Hepatocyte (in vitro differentiated cells): Measurements from ENCODE around the gene ADAMTS4. TPM values are rescaled to one million over a fixed set of nuclear protein-coding genes. Genes with fewer than 3 reads are reported as not detected.

Experiments
- DNase-seq: peaks from one replicate; pipeline ENCODE4 v3.0.0-alpha.2; 2016; ENCODE audit warnings: low spot score
- H2AFZ ChIP-seq: fragments of 200-600 bp; sonication (generic); 2 replicates; pipeline ENCODE4 v1.6.0; 2016; ENCODE audit warnings: antibody characterized with exemption, mild to moderate bottlenecking
- H3K27ac ChIP-seq: fragments of 200-600 bp; sonication (generic); 2 replicates; pipeline ENCODE4 v1.5.1; 2016; ENCODE audit warnings: mild to moderate bottlenecking
- H3K27me3 ChIP-seq: fragments of 200-600 bp; sonication (generic); 2 replicates; pipeline ENCODE4 v1.6.1; 2016
- H3K36me3 ChIP-seq: fragments of 200-600 bp; sonication (generic); replicated peaks from 2 replicates; pipeline ENCODE4 v1.5.1; 2016; ENCODE audit warnings: low read depth; ENCODE audit not compliant: insufficient read depth
- H3K4me1 ChIP-seq: fragments of 200-600 bp; sonication (generic); 2 replicates; pipeline ENCODE4 v1.5.1; 2016; ENCODE audit warnings: mild to moderate bottlenecking, moderate library complexity; ENCODE audit not compliant: insufficient read depth
- H3K4me2 ChIP-seq: fragments of 200-600 bp; sonication (generic); 2 replicates; pipeline ENCODE4 v1.6.0; 2016
- H3K4me3 ChIP-seq: fragments of 200-600 bp; sonication (generic); 2 replicates; pipeline ENCODE4 v1.5.1; 2016; ENCODE audit warnings: mild to moderate bottlenecking
- H3K79me2 ChIP-seq: fragments of 200-600 bp; sonication (generic); 2 replicates; pipeline ENCODE4 v1.6.0; 2017; ENCODE audit warnings: mild to moderate bottlenecking
- H3K9me2 ChIP-seq: fragments of 200-600 bp; sonication (generic); replicated peaks from 2 replicates; pipeline ENCODE4 v1.6.0; 2017; ENCODE audit warnings: mild to moderate bottlenecking; ENCODE audit not compliant: insufficient read depth
- H3K9me3 ChIP-seq: fragments of 200-600 bp; sonication (generic); 2 replicates; pipeline ENCODE4 v1.5.1; 2016; ENCODE audit warnings: low read depth, mild to moderate bottlenecking
- H4K20me1 ChIP-seq: fragments of 200-600 bp; sonication (generic); 2 replicates; pipeline ENCODE4 v1.6.0; 2016; ENCODE audit warnings: mild to moderate bottlenecking; ENCODE audit not compliant: insufficient read depth, poor library complexity, severe bottlenecking
- EZH2 ChIP-seq: fragments of 200-600 bp; sonication (generic); IDR thresholded peaks from 2 replicates; pipeline ENCODE4 v1.6.1; 2016; ENCODE audit warnings: antibody characterized with exemption, mild to moderate bottlenecking, borderline replicate concordance
- EZH2phosphoT487 ChIP-seq: fragments of 200-600 bp; sonication (generic); IDR thresholded peaks from one replicate; pipeline ENCODE4 v1.6.1; 2018; ENCODE audit warnings: antibody characterized with exemption, mild to moderate bottlenecking, low read depth, moderate library complexity; ENCODE audit not compliant: unreplicated experiment, severe bottlenecking
- WGBS: methylation state at CpG from one replicate; pipeline ENCODE4 v1.1.6; 2016; ENCODE audit warnings: low lambda C conversion rate; ENCODE audit errors: missing lambda C conversion rate; 5-methylcytosine and 5-hydroxymethylcytosine counted together
- polyA plus RNA-seq: library from polyadenylated mRNA; unstranded; fragments of >200 nt; fragmentation: Nextera tagmentation; extraction: Ambion mirVana; gene quantifications from 2 replicates; pipeline ENCODE4 v1.2.1, GENCODE V29; 2016
- total RNA-seq: library from RNA; depleted of rRNA; stranded (reverse); fragments of >200 nt; gene quantifications from 2 replicates; pipeline ENCODE4 v1.2.3, GENCODE V29; 2014
- TF ChIP-seq, protein P1 (sequence below): fragments of 200-600 bp; sonication (generic); IDR thresholded peaks from 2 replicates; pipeline ENCODE4 v1.5.1; 2016; ENCODE audit warnings: antibody characterized with exemption, mild to moderate bottlenecking; ENCODE audit not compliant: poor library complexity

ADAMTS4 gene
- total and polyA plus RNA-seq, 2 experiments from 2014 or later = 2.3 to 6.1 TPM

DNA sequence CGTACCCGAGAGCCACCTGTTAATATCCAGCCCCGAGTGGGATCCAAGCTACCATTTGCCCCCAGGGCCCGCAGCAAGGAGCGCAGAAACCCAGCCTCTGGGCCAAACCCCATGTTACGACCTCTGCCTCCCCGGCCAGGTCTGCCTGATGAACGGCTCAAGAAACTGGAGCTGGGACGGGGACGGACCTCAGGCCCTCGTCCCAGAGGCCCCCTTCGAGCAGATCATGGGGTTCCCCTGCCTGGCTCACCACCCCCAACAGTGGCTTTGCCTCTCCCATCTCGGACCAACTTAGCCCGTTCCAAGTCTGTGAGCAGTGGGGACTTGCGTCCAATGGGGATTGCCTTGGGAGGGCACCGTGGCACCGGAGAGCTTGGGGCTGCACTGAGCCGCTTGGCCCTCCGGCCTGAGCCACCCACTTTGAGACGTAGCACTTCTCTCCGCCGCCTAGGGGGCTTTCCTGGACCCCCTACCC, 38.1 kb downstream of the ADAMTS4 start:
- H3K4me1 ChIP-seq = peaks cover 4% of the 10 kb centered on the region
- no peaks in the 10 kb centered on the region for H4K20me1 ChIP-seq
- no peaks in the 10 kb centered on the region for H3K27me3 ChIP-seq
- H3K27ac ChIP-seq = no peak overlapping the region
- H3K9me3 ChIP-seq = no peaks in the 10 kb centered on the region
- H2AFZ ChIP-seq = no peak overlapping the region
- no peak for DNase-seq
- H3K36me3 ChIP-seq = no peaks in the 10 kb centered on the region
- H3K9me2 ChIP-seq = no peaks in the 10 kb centered on the region
- H3K4me2 ChIP-seq = peak overlapping the region; percentile 94
- H3K79me2 ChIP-seq = peaks cover 21% of the 10 kb centered on the region
- no peak overlapping the region for H3K4me3 ChIP-seq
- WGBS = 98% methylated on average over 22 of the region's 22 CpGs
- TF ChIP-seq EZH2 (no peak), EZH2phosphoT487 (no peak)
- TF ChIP-seq, protein P1, sequence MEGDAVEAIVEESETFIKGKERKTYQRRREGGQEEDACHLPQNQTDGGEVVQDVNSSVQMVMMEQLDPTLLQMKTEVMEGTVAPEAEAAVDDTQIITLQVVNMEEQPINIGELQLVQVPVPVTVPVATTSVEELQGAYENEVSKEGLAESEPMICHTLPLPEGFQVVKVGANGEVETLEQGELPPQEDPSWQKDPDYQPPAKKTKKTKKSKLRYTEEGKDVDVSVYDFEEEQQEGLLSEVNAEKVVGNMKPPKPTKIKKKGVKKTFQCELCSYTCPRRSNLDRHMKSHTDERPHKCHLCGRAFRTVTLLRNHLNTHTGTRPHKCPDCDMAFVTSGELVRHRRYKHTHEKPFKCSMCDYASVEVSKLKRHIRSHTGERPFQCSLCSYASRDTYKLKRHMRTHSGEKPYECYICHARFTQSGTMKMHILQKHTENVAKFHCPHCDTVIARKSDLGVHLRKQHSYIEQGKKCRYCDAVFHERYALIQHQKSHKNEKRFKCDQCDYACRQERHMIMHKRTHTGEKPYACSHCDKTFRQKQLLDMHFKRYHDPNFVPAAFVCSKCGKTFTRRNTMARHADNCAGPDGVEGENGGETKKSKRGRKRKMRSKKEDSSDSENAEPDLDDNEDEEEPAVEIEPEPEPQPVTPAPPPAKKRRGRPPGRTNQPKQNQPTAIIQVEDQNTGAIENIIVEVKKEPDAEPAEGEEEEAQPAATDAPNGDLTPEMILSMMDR = no peak

DNA sequence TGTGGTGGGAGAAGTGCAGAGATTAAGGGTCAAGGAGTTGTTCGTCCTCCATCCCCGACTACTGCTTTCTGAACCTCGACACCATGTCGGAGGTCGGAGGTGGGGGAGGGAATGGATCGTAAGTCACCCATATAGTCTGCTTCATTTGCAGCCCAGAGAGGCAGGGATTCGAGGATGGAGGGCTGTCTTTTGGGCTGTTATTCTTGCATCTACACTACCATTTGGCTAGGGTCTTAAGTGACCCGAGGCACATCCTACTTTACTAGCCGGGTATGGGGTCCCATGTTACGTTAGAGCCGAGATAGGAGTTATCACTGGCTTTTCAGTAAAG, 39.0 kb downstream of the ADAMTS4 start:
- Histone ChIP-seq H3K79me2 (peaks cover 28% of the 10 kb centered on the region), H3K4me1 (peaks cover 2% of the 10 kb centered on the region), H3K36me3 (no peaks in the 10 kb centered on the region), H3K27me3 (no peaks in the 10 kb centered on the region), H3K9me3 (no peaks in the 10 kb centered on the region), H2AFZ (peak overlapping the region; percentile 86), H3K4me2 (peak overlapping the region; percentile 94), H3K4me3 (peak overlapping the region; percentile 86), H3K27ac (peak overlapping the region; percentile 62), H3K9me2 (no peaks in the 10 kb centered on the region), H4K20me1 (no peaks in the 10 kb centered on the region)
- no peak for DNase-seq
- TF ChIP-seq EZH2phosphoT487 (no peak), EZH2 (no peak)
- TF ChIP-seq, protein P1 = no peak
- WGBS = 8% methylated on average over 11 of the region's 11 CpGs

DNA sequence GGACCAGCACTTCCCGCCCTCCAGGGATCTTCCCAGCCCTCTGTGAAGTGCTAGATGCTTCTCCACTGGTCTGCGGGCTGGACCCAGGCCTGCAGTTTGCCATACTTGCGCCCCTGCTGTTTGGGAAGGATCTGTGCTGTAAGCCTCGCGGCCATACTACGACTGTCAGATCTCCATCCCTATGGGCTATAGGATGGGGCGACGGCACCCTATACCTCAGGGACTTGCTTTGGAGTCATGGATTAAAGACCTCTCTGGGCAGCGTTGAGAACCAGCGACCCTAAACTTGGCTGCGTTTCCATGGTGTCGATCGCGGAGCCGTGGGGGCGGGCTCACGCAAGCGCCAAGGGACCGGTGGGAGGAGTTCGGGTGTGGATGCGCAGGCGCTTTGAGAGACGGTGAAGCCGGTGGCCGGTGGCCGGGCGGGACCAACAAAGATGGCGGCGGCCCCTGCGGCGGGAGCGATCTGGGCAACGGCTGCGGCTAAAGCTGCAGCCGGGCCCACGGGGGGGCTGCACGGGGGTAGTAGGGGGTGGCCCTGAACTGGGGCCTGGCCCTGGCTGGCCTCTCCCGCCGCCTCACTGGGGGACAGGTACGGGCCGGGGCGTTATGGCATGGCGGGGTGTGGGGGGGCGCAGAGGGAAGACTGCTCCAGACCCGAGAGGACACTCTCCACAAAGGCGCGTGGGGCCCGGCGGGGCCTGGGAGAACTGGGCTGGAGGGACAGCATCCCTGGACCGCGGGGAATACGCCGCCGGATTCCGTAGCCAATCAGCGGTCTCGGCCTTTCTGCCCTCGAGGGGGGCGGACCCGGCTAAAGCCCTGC, 39.6 kb downstream of the ADAMTS4 start, which contains the start of gene USP21:
Gene USP21, plus strand, starts transcription at position 414 of the 826 bp plus-strand sequence. CDS start 1,141 bp downstream, outside the sequence.
- no peaks in the 10 kb centered on the region for H3K36me3 ChIP-seq
- peaks cover 8% of the 10 kb centered on the region for H3K4me1 ChIP-seq
- no peaks in the 10 kb centered on the region for H3K27me3 ChIP-seq
- no peaks in the 10 kb centered on the region for H4K20me1 ChIP-seq
- TF ChIP-seq, protein P1 = peak; percentile 25
- TF ChIP-seq EZH2 = no peak
- peak within 1 kb of the TSS; percentile 86 for H3K4me3 ChIP-seq
- peak within 1 kb of the TSS; percentile 86 for H2AFZ ChIP-seq
- peaks cover 34% of the 10 kb centered on the region for H3K79me2 ChIP-seq
- DNase-seq = peak; percentile 96
- H3K9me2 ChIP-seq = no peaks in the 10 kb centered on the region
- peak within 1 kb of the TSS; percentile 94 for H3K4me2 ChIP-seq
- WGBS = 2% methylated on average over 56 of the region's 60 CpGs
- peak within 1 kb of the TSS; percentile 69 for H3K27ac ChIP-seq
- H3K9me3 ChIP-seq = no peaks in the 10 kb centered on the region
